Keratinocyte (primary cell): Measurements from ENCODE around the gene MAMDC2. TPM values are rescaled to one million over a fixed set of nuclear protein-coding genes. Genes with fewer than 3 reads are reported as not detected.

Experiments
- DNase-seq: peaks from one replicate; pipeline ENCODE4 v3.0.0-alpha.2; 2011; ENCODE audit warnings: low read depth, missing footprints, low spot score
- FAIRE-seq: peaks from 2 replicates; lab custom pipeline; 2011; peaks lifted over from hg19 to GRCh38; lab: Jason Lieb, UNC
- H2AFZ ChIP-seq: 2 replicates; pipeline ENCODE4 v1.6.0; 2012; ENCODE audit warnings: low read length, control low read depth, inconsistent platforms; ENCODE audit not compliant: control insufficient read depth
- H3K27ac ChIP-seq: 2 replicates; pipeline ENCODE4 v1.5.1; 2011; ENCODE audit warnings: low read length; ENCODE audit not compliant: control insufficient read depth, insufficient read depth
- H3K27me3 ChIP-seq: 3 replicates; pipeline ENCODE4 v1.6.0; 2011; ENCODE audit warnings: low read length; ENCODE audit not compliant: control insufficient read depth, insufficient read depth; ENCODE audit errors: extremely low read depth
- H3K36me3 ChIP-seq, 2 experiments: 2 replicates in 1 of 2; 3 replicates in 1 of 2; pipeline ENCODE4 v1.5.1; 2011; ENCODE audit warnings: low read length in 2 of 2, mild to moderate bottlenecking in 1 of 2; ENCODE audit not compliant: control insufficient read depth in 2 of 2, insufficient read depth in 2 of 2; ENCODE audit errors: extremely low read depth in 1 of 2
- H3K4me1 ChIP-seq: 3 replicates; pipeline ENCODE4 v1.5.1; 2011; ENCODE audit warnings: low read length; ENCODE audit not compliant: control insufficient read depth, insufficient read depth; ENCODE audit errors: extremely low read depth
- H3K4me2 ChIP-seq: 3 replicates; pipeline ENCODE4 v1.6.0; 2011; ENCODE audit warnings: low read depth, low read length; ENCODE audit not compliant: control insufficient read depth, insufficient read depth; ENCODE audit errors: extremely low read depth
- H3K4me3 ChIP-seq, 3 experiments: fragments of 200-600 bp in 1 of 3; sonication (generic) in 1 of 3; 2 replicates in 2 of 3; 3 replicates in 1 of 3; pipeline ENCODE4 v1.5.1; 2011 to 2016; ENCODE audit warnings: low read length in 3 of 3, mild to moderate bottlenecking in 3 of 3, control low read depth in 2 of 3, inconsistent platforms in 1 of 3, low read depth in 1 of 3, mixed read lengths in 1 of 3, mixed run types in 1 of 3, moderate library complexity in 1 of 3; ENCODE audit not compliant: control insufficient read depth in 2 of 3, insufficient read depth in 2 of 3; ENCODE audit errors: extremely low read depth in 1 of 3
- H3K79me2 ChIP-seq: 2 replicates; pipeline ENCODE4 v1.6.0; 2012; ENCODE audit warnings: low read length; ENCODE audit not compliant: control insufficient read depth, insufficient read depth
- H3K9ac ChIP-seq: 3 replicates; pipeline ENCODE4 v1.6.0; 2011; ENCODE audit warnings: low read length; ENCODE audit not compliant: control insufficient read depth, insufficient read depth; ENCODE audit errors: extremely low read depth
- H3K9me1 ChIP-seq: 3 replicates; pipeline ENCODE4 v1.6.0; 2011; ENCODE audit warnings: low read length; ENCODE audit not compliant: control insufficient read depth, insufficient read depth; ENCODE audit errors: extremely low read depth
- H3K9me3 ChIP-seq: 2 replicates; pipeline ENCODE4 v1.5.1; 2012; ENCODE audit warnings: low read depth, low read length; ENCODE audit not compliant: control insufficient read depth
- H4K20me1 ChIP-seq: 3 replicates; pipeline ENCODE4 v1.6.0; 2011; ENCODE audit warnings: low read length; ENCODE audit not compliant: control insufficient read depth, insufficient read depth; ENCODE audit errors: extremely low read depth
- CTCF ChIP-seq, 3 experiments: IDR thresholded peaks in 1 of 3; conservative IDR thresholded peaks in 1 of 3; optimal IDR thresholded peaks in 1 of 3; 2 replicates in 2 of 3; 3 replicates in 1 of 3; pipeline versions ENCODE3 to v1.5.1; 2011; ENCODE audit warnings: low read length in 3 of 3, mild to moderate bottlenecking in 3 of 3, moderate library complexity in 2 of 3, control low read depth in 1 of 3, inconsistent platforms in 1 of 3; ENCODE audit not compliant: insufficient read depth in 2 of 3; ENCODE audit errors: extremely low read depth in 1 of 3
- EZH2 ChIP-seq: IDR thresholded peaks from one replicate; pipeline ENCODE4 v1.6.1; 2012; ENCODE audit warnings: inconsistent platforms, mild to moderate bottlenecking, low read length, moderate library complexity
- dilution Hi-C: fragments of 300-500 bp; cut with MboI; formaldehyde crosslinking; loops from one replicate; pipeline ENCODE4 v1.7.0; 2020; ENCODE audit warnings: low sequenced_read_pairs; ENCODE audit not compliant: extremely low pct_ligation_motif_present
- polyA plus RNA-seq, 5 experiments: library from polyadenylated mRNA; depleted of rRNA in 3 of 5; stranded (reverse) in 3 of 5; stranded (forward) in 1 of 5; unstranded in 1 of 5; fragments of >200 nt; gene quantifications; 1 replicate in 1 of 5; 2 replicates in 3 of 5; 3 replicates in 1 of 5; pipeline versions ENCODE4 v1.2.1 to v1.2.3, GENCODE V29; 2011 to 2012; ENCODE audit warnings: missing spikeins in 2 of 5, low read depth in 1 of 5, low replicate concordance in 1 of 5

MAMDC2 gene
- polyA plus RNA-seq, 1 donor (not counting 4 experiments of a cell fraction or from before 2014, with no cell fraction given), result 4.2 TPM

- H3K9me3 ChIP-seq, result no peaks in the 10 kb centered on the region
- H3K36me3 ChIP-seq, result no peaks in the 10 kb centered on the region
- no peaks in the 10 kb centered on the region for H3K27me3 ChIP-seq
- no peak overlapping the region for H3K9ac ChIP-seq
- TF ChIP-seq EZH2 (no peak), CTCF (optimal IDR thresholded peaks at IDR 0.05 in 1 of 3, IDR thresholded peaks at IDR 0.05 in 1 of 3, conservative IDR thresholded peaks at IDR 0.05 in 1 of 3; ENCODE audit: extremely low read depth in 1 of 3, insufficient read depth in 2 of 3, low read length in 3 of 3) (no peak)
- dilution Hi-C loops, result no loop called here
- H2AFZ ChIP-seq, result no peak overlapping the region
- H3K4me2 ChIP-seq, result no peak overlapping the region
- no peaks in the 10 kb centered on the region for H3K9me1 ChIP-seq
- no peaks in the 10 kb centered on the region for H3K79me2 ChIP-seq
- no peaks in the 10 kb centered on the region for H4K20me1 ChIP-seq
- peak; percentile 52 for FAIRE-seq
- H3K4me1 ChIP-seq, result no peaks in the 10 kb centered on the region
- no peak for DNase-seq
- no peak overlapping the region for H3K4me3 ChIP-seq
- no peak overlapping the region for H3K27ac ChIP-seq
These were observed 51.1 kb downstream of the MAMDC2 start for GRCh38 chr9:70094747-70095146.

GRCh38 chr9:70097187-70097586 is 53.5 kb downstream of the MAMDC2 start:
- Histone ChIP-seq H4K20me1 (no peaks in the 10 kb centered on the region), H3K27me3 (no peaks in the 10 kb centered on the region), H3K79me2 (no peaks in the 10 kb centered on the region), H3K9me3 (no peaks in the 10 kb centered on the region), H3K9me1 (no peaks in the 10 kb centered on the region), H3K4me2 (no peak overlapping the region), H3K9ac (no peak overlapping the region), H3K36me3 (no peaks in the 10 kb centered on the region), H3K4me1 (no peaks in the 10 kb centered on the region), H3K27ac (no peak overlapping the region), H3K4me3 (no peak overlapping the region), H2AFZ (no peak overlapping the region)
- no peak for TF ChIP-seq CTCF (optimal IDR thresholded peaks at IDR 0.05 in 1 of 3, IDR thresholded peaks at IDR 0.05 in 1 of 3, conservative IDR thresholded peaks at IDR 0.05 in 1 of 3; ENCODE audit: extremely low read depth in 1 of 3, insufficient read depth in 2 of 3, low read length in 3 of 3)
- TF ChIP-seq EZH2, result no peak
- dilution Hi-C loops, result no loop called here
- FAIRE-seq (no peak), DNase-seq (no peak)
